Stimulated activated CD4-positive, alpha-beta T cell treated with anti-CD3 and anti-CD28 coated beads, Interleukin-2, amount 100 ng/mL, for 4 hours (primary cell): ENCODE results near the gene ANKRD13B.
"Not testable (repeated sequence)": the region's sequence is repeated elsewhere in the genome, so short reads cannot be mapped to it uniquely, and the experiment has no call there.

ENCODE experiments used
- DNase-seq: peaks from one replicate; pipeline ENCODE4 v3.0.0-alpha.2; 2020; ENCODE audit warnings: low read depth

ANKRD13B gene

GRCh38 chr17:29642171-29642611 is 49.3 kb downstream of the ANKRD13B start:
- no peak for DNase-seq

GRCh38 chr17:29643817-29644160 is 50.9 kb downstream of the ANKRD13B start:
- DNase-seq = no peak

GRCh38 chr17:29645515-29646051 is 52.7 kb downstream of the ANKRD13B start:
- DNase-seq = no peak

- DNase-seq = no peak
Observed at GRCh38 chr17:29648005-29648404, 55.1 kb downstream of the ANKRD13B start.

GRCh38 chr17:29649359-29649758 is 56.4 kb downstream of the ANKRD13B start:
- no peak for DNase-seq

- no peak for DNase-seq
Observed at GRCh38 chr17:29650396-29650795, 57.5 kb downstream of the ANKRD13B start.

GRCh38 chr17:29651913-29652312 is 59.0 kb downstream of the ANKRD13B start:
- DNase-seq = not testable (repeated sequence)

- DNase-seq = no peak
Observed at GRCh38 chr17:29652976-29653375, 60.0 kb downstream of the ANKRD13B start.

- no peak for DNase-seq
Observed at GRCh38 chr17:29653995-29654714, 61.2 kb downstream of the ANKRD13B start.

GRCh38 chr17:29655323-29655722 is 62.4 kb downstream of the ANKRD13B start:
- no peak for DNase-seq

- DNase-seq = no peak
Observed at GRCh38 chr17:29659155-29659554, 66.2 kb downstream of the ANKRD13B start.

- DNase-seq = no peak
Observed at GRCh38 chr17:29661213-29661612, 68.3 kb downstream of the ANKRD13B start.

- DNase-seq = no peak
Observed at GRCh38 chr17:29663155-29663554, 70.2 kb downstream of the ANKRD13B start.
